T-cell (primary cell): ENCODE results near the gene OR5H14. TPM values are rescaled to one million over a fixed set of nuclear protein-coding genes. Genes with fewer than 3 reads are reported as not detected.
"Not testable (repeated sequence)": the region's sequence is repeated elsewhere in the genome, so short reads cannot be mapped to it uniquely, and the experiment has no call there.

ENCODE experiments used
- ATAC-seq, 4 experiments: fragments of 200-7000 bp in 3 of 4; fragments of 150-1000 bp in 1 of 4; cut with Tn5 transposase; replicated peaks in 1 of 4; 1 replicate in 3 of 4; 2 replicates in 1 of 4; pipeline ENCODE4 v1.10.0; 2021; ENCODE audit warnings: moderate library complexity in 3 of 4, mild to moderate bottlenecking in 2 of 4, moderate number of reproducible peaks in 1 of 4
- CTCF ChIA-PET, 2 donors: fragments of 300-600 bp; sonication (Branson Sonifier 250); formaldehyde crosslinking; loops; one replicate each; lab custom pipeline; 2022; ENCODE audit warnings: antibody characterized with exemption in 2 of 2; lab: Charles Lee
- POLR2A ChIA-PET, 2 donors: fragments of 300-600 bp; sonication (Branson Sonifier 250); formaldehyde crosslinking; loops; one replicate each; lab custom pipeline; 2022; ENCODE audit warnings: antibody characterized with exemption in 2 of 2; lab: Charles Lee
- DNase-seq, 35 experiments: peaks; one replicate each; pipeline versions ENCODE4 v3.0.0 to v3.0.0-alpha.2; 2013 to 2023
- H3K27ac ChIP-seq: one replicate; pipeline ENCODE4 v1.5.1; 2013; ENCODE audit warnings: low read length
- H3K27me3 ChIP-seq, 2 experiments: replicated peaks in 1 of 2; 1 replicate in 1 of 2; 2 replicates in 1 of 2; pipeline versions ENCODE4 v1.6.1 to v1.7.0; 2013; ENCODE audit warnings: low read length in 1 of 2, mixed read lengths in 1 of 2; ENCODE audit not compliant: control insufficient read depth in 2 of 2, insufficient read depth in 2 of 2; ENCODE audit errors: extremely low read depth in 1 of 2
- H3K36me3 ChIP-seq, 2 donors: 1 replicate in 1 of 2; 2 replicates in 1 of 2; pipeline versions ENCODE4 v1.6.1 to v1.7.0; 2013; ENCODE audit warnings: low read length in 1 of 2; ENCODE audit not compliant: control insufficient read depth in 2 of 2, insufficient read depth in 1 of 2; ENCODE audit errors: extremely low read depth in 1 of 2
- H3K4me1 ChIP-seq, 2 experiments: 1 replicate in 1 of 2; 2 replicates in 1 of 2; pipeline versions ENCODE4 v1.6.1 to v1.7.0; 2013; ENCODE audit warnings: low read length in 2 of 2, mixed read lengths in 1 of 2; ENCODE audit not compliant: insufficient read depth in 2 of 2, control insufficient read depth in 1 of 2; ENCODE audit errors: extremely low read depth in 1 of 2
- H3K4me3 ChIP-seq, 2 donors: 1 replicate in 1 of 2; 2 replicates in 1 of 2; pipeline versions ENCODE4 v1.5.1 to v1.7.0; 2013; ENCODE audit warnings: mild to moderate bottlenecking in 2 of 2, low read length in 1 of 2, moderate library complexity in 1 of 2; ENCODE audit not compliant: control insufficient read depth in 1 of 2; ENCODE audit errors: extremely low read depth in 1 of 2
- H3K9me3 ChIP-seq: 2 replicates; pipeline ENCODE4 v1.7.0; 2013
- H3K27ac Mint-ChIP-seq, 2 donors: one replicate each; pipeline ENCODE4 v1.8.0; 2020 to 2021; ENCODE audit warnings: mild to moderate bottlenecking in 2 of 2, mixed read lengths in 2 of 2
- H3K27me3 Mint-ChIP-seq, 2 donors: one replicate each; pipeline ENCODE4 v1.8.0; 2021 to 2022; ENCODE audit warnings: mixed read lengths in 2 of 2
- H3K36me3 Mint-ChIP-seq: one replicate; pipeline ENCODE4 v1.8.0; 2021; ENCODE audit warnings: mixed read lengths
- H3K4me1 Mint-ChIP-seq, 3 donors: one replicate each; pipeline ENCODE4 v1.8.0; 2020 to 2022; ENCODE audit warnings: mixed read lengths in 3 of 3, mild to moderate bottlenecking in 1 of 3
- H3K4me3 Mint-ChIP-seq, 3 donors: one replicate each; pipeline ENCODE4 v1.8.0; 2020 to 2022; ENCODE audit warnings: mild to moderate bottlenecking in 3 of 3, mixed read lengths in 3 of 3, moderate library complexity in 3 of 3
- H3K9me3 Mint-ChIP-seq, 3 donors: one replicate each; pipeline ENCODE4 v1.8.0; 2020 to 2022; ENCODE audit warnings: mixed read lengths in 3 of 3
- WGBS: methylation state at CpG from one replicate; pipeline ENCODE4 v1.1.5; 2013; ENCODE audit warnings: missing lambda C conversion rate; ENCODE audit not compliant: insufficient coverage; 5-methylcytosine and 5-hydroxymethylcytosine counted together
- total RNA-seq, 35 experiments: library from RNA in 6 of 35; stranded (reverse) in 6 of 35; fragments of 120-200 nt in 1 of 35; gene quantifications; one replicate each; pipeline versions ENCODE4 v1.2.1 to v1.2.4 and lab custom pipeline; 2013 to 2026

Gene OR5H14
- total RNA-seq, 5 donors from 2014 or later (not counting 1 experiment from before 2014, with no cell fraction given) = not detected

- Histone ChIP-seq H3K9me3 (no peaks in the 10 kb centered on the region), H3K4me3 (no peak overlapping the region), H3K4me1 (no peaks in the 10 kb centered on the region), H3K27me3 (peaks cover 0 to 2% of the 10 kb centered on the region in 2 experiments), H3K36me3 (no peaks in the 10 kb centered on the region), H3K27ac (no peak overlapping the region)
- peaks cover 7 to 8% (median 8%) of the 10 kb centered on the region in 3 donors for H3K9me3 Mint-ChIP-seq
- H3K4me1 Mint-ChIP-seq = no peaks in the 10 kb centered on the region
- ChIA-PET POLR2A (no interaction called here), CTCF (no interaction called here)
- peaks cover 11 to 14% of the 10 kb centered on the region in 2 donors for H3K27me3 Mint-ChIP-seq
- no peak overlapping the region for H3K27ac Mint-ChIP-seq
- ATAC-seq (no peak), DNase-seq (no peak)
- H3K36me3 Mint-ChIP-seq = no peaks in the 10 kb centered on the region
- H3K4me3 Mint-ChIP-seq = no peak overlapping the region
- no CpG with 5 or more reads among the region's 1 CpG for WGBS
These were observed 31.6 kb upstream of the OR5H14 start for GRCh38 chr3:98115717-98116116.

DNA sequence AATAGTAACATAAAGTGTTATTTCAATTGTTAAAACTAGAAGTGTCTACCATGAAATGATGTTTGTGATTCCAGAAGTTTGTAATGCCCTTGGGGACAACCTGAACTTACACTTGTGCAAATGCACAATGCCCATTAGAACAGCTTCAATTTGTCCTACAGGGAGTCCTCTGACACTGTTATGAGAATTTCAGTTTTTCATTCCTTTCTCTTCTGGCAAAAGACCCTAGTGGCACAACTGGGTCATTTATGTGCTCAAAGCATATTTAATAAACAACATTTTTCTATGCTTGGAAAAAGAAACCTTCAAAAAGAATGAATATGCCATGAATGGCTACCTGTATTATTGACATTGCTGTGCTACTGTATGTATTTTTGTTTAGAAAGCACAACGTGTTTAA is 16.9 kb upstream of the OR5H14 start, which contains the start of gene OR5H1:
OR5H1 (plus strand) TSS at position 301 of the 400 bp plus-strand sequence. CDS start 1,977 bp downstream, outside the sequence.
- Mint-ChIP-seq H3K36me3 (no peaks in the 10 kb centered on the region), H3K27me3 (no peaks in the 10 kb centered on the region), H3K4me3 (no peak within 1 kb of the TSS), H3K27ac (no peak within 1 kb of the TSS), H3K9me3 (no peaks in the 10 kb centered on the region), H3K4me1 (no peaks in the 10 kb centered on the region)
- H3K36me3 ChIP-seq = no peaks in the 10 kb centered on the region
- ChIA-PET POLR2A (no interaction called here), CTCF (no interaction called here)
- H3K27me3 ChIP-seq = no peaks in the 10 kb centered on the region
- H3K4me1 ChIP-seq = no peaks in the 10 kb centered on the region
- H3K27ac ChIP-seq = no peak within 1 kb of the TSS
- H3K4me3 ChIP-seq = no peak within 1 kb of the TSS
- DNase-seq = no peak
- ATAC-seq = no peak
- WGBS = no CpG with 5 or more reads among the region's 1 CpG
- H3K9me3 ChIP-seq = no peaks in the 10 kb centered on the region

DNA sequence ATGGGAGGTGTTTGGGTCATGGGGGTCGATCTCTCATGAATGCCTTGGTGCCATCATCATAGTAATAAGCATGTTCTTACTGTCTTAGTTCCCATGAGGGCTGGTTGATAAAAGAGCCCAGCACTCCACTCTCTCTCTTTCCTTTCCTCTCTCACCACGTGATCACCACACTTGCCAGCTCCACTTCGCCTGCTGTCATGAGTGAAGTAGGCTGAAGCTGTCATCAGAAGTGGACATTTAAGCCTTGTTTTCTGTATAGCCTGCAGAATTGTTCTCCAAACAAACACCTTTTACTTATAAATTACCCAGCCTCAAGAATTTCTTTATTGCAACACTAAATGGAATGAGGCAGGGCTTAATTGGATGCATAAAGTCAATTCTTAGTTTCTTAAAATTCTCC is 10.6 kb upstream of the OR5H14 start:
- H3K27me3 ChIP-seq = no peaks in the 10 kb centered on the region
- no CpG with 5 or more reads among the region's 3 CpGs for WGBS
- H3K27ac Mint-ChIP-seq = no peak overlapping the region
- no peak overlapping the region for H3K4me3 Mint-ChIP-seq
- no peaks in the 10 kb centered on the region for H3K27me3 Mint-ChIP-seq
- H3K4me1 Mint-ChIP-seq = no peaks in the 10 kb centered on the region
- ChIA-PET POLR2A (no interaction called here), CTCF (no interaction called here)
- no peaks in the 10 kb centered on the region for H3K4me1 ChIP-seq
- no peaks in the 10 kb centered on the region for H3K36me3 ChIP-seq
- H3K36me3 Mint-ChIP-seq = no peaks in the 10 kb centered on the region
- ATAC-seq (no peak), DNase-seq (no peak)
- H3K9me3 ChIP-seq = no peaks in the 10 kb centered on the region
- H3K4me3 ChIP-seq = no peak overlapping the region
- no peak overlapping the region for H3K27ac ChIP-seq
- H3K9me3 Mint-ChIP-seq = no peaks in the 10 kb centered on the region

GRCh38 chr3:98137826-98138557 is 9.3 kb upstream of the OR5H14 start:
- H3K4me1 ChIP-seq, H3K4me1 Mint-ChIP-seq, H3K4me3 ChIP-seq, ATAC-seq, H3K36me3 Mint-ChIP-seq, H3K9me3 Mint-ChIP-seq, H3K27me3 ChIP-seq, H3K4me3 Mint-ChIP-seq, H3K36me3 ChIP-seq, H3K27ac ChIP-seq, POLR2A ChIA-PET, DNase-seq, CTCF ChIA-PET, H3K27ac Mint-ChIP-seq, H3K9me3 ChIP-seq, H3K27me3 Mint-ChIP-seq: not testable (repeated sequence)
- whole genome bisulfite sequencing = 85% methylated on average over 8 of the region's 23 CpGs

DNA sequence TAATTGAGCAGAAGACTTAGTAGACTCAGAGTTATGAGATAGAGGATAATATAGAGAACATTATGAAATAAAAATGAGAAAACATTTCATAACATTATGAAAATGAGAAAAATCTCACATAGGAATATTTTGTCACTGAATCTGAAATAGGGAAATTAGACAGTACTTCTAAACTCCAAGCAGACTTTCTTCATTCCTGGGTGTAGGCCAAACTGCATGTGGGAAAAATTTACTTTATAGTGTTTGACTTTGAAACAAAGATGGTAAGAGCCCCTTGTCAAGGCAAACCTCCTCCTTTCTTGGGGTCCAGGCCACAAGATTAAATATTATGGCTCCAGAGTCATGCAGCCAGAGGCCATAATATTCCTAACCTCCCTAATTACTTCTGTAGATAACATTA is 6.7 kb upstream of the OR5H14 start:
- POLR2A ChIA-PET = interaction anchor here in 1 of 2 donors (0.6 kb wide), 1 partner anchor 1711 kb away, joined by 3 read pairs; no protein-coding TSS in a partner anchor
- no peak overlapping the region for H3K4me3 ChIP-seq
- no peak for ATAC-seq
- H3K36me3 ChIP-seq = no peaks in the 10 kb centered on the region
- H3K9me3 Mint-ChIP-seq = no peaks in the 10 kb centered on the region
- H3K36me3 Mint-ChIP-seq = no peaks in the 10 kb centered on the region
- H3K9me3 ChIP-seq = no peaks in the 10 kb centered on the region
- CTCF ChIA-PET = no interaction called here
- H3K27ac ChIP-seq = no peak overlapping the region
- no peaks in the 10 kb centered on the region for H3K4me1 ChIP-seq
- H3K27me3 ChIP-seq = no peaks in the 10 kb centered on the region
- no peak overlapping the region for H3K27ac Mint-ChIP-seq
- H3K27me3 Mint-ChIP-seq = peaks cover 2 to 7% of the 10 kb centered on the region in 2 donors
- no peak overlapping the region for H3K4me3 Mint-ChIP-seq
- no peak for DNase-seq
- no peaks in the 10 kb centered on the region for H3K4me1 Mint-ChIP-seq

DNA sequence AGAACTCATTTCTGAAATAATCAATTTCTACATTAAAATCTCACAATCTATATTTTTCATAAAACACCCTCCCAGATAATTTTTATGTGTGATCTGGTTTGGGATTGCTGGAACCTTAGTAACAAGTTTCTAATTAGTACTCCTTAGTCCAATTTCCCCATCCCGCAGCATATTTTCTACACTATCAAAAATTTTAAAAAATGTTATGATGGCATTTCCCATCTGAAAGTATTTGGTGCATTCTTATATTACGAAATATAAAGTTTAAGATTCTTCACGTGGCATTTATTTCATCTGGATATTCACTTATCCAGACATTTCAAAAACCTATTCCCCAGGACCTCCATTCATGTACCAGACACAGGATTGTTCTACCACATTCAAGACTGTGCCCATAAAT is 1.5 kb downstream of the OR5H14 start:
- Mint-ChIP-seq H3K4me1 (no peaks in the 10 kb centered on the region), H3K9me3 (peaks cover 0 to 6% (median 3%) of the 10 kb centered on the region in 3 donors), H3K27ac (no peak overlapping the region), H3K36me3 (no peaks in the 10 kb centered on the region), H3K27me3 (peaks cover 0 to 3% of the 10 kb centered on the region in 2 donors), H3K4me3 (no peak overlapping the region)
- whole genome bisulfite sequencing = no CpG with 5 or more reads among the region's 3 CpGs
- CTCF ChIA-PET = no interaction called here
- Histone ChIP-seq H3K27ac (no peak overlapping the region), H3K36me3 (no peaks in the 10 kb centered on the region), H3K4me3 (no peak overlapping the region), H3K9me3 (no peaks in the 10 kb centered on the region), H3K27me3 (no peaks in the 10 kb centered on the region), H3K4me1 (no peaks in the 10 kb centered on the region)
- DNase-seq = no peak
- POLR2A ChIA-PET = no interaction called here
- ATAC-seq = no peak
